Gastrocnemius medialis (tissue), 4 donors: ENCODE measurements around the gene FGD5.

Source experiments
- POLR2A ChIP-seq, 2 donors: fragments of 450-650 bp; IDR thresholded peaks; one replicate each; pipeline ENCODE4 v1.6.1; 2017; ENCODE audit warnings: antibody characterized with exemption in 2 of 2, mild to moderate bottlenecking in 2 of 2, moderate library complexity in 2 of 2
- TF ChIP-seq, protein P1 (sequence below), 5 experiments: fragments of 450-650 bp in 3 of 5; fragments of 200-600 bp in 2 of 5; sonication (generic) in 2 of 5; IDR thresholded peaks in 4 of 5; conservative IDR thresholded peaks in 1 of 5; 1 replicate in 4 of 5; 2 replicates in 1 of 5; pipeline ENCODE4 v1.5.1; 2016 to 2019; ENCODE audit warnings: antibody characterized with exemption in 5 of 5, mild to moderate bottlenecking in 3 of 5, moderate library complexity in 3 of 5

GRCh38 chr3:14811684-14812083 lies 7.1 kb upstream of the FGD5 start:
- TF ChIP-seq, protein P1, sequence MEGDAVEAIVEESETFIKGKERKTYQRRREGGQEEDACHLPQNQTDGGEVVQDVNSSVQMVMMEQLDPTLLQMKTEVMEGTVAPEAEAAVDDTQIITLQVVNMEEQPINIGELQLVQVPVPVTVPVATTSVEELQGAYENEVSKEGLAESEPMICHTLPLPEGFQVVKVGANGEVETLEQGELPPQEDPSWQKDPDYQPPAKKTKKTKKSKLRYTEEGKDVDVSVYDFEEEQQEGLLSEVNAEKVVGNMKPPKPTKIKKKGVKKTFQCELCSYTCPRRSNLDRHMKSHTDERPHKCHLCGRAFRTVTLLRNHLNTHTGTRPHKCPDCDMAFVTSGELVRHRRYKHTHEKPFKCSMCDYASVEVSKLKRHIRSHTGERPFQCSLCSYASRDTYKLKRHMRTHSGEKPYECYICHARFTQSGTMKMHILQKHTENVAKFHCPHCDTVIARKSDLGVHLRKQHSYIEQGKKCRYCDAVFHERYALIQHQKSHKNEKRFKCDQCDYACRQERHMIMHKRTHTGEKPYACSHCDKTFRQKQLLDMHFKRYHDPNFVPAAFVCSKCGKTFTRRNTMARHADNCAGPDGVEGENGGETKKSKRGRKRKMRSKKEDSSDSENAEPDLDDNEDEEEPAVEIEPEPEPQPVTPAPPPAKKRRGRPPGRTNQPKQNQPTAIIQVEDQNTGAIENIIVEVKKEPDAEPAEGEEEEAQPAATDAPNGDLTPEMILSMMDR (IDR thresholded peaks at IDR 0.05 in 4 of 5, conservative IDR thresholded peaks at IDR 0.05 in 1 of 5) = no peak
- no peak for TF ChIP-seq POLR2A (IDR thresholded peaks at IDR 0.05)
